Stimulated activated CD8-positive, alpha-beta memory T cell treated with anti-CD3 and anti-CD28 coated beads, Interleukin-12 subunit alpha, Interleukin-12 subunit beta, amount 100 ng/mL, for 4 hours (primary cell): ENCODE measurements around the gene NME5.
"Not testable (repeated sequence)": the region's sequence is repeated elsewhere in the genome, so short reads cannot be mapped to it uniquely, and the experiment has no call there.

ENCODE experiments used
- DNase-seq: peaks from one replicate; pipeline ENCODE4 v3.0.0-alpha.2; 2020; ENCODE audit warnings: low read depth

Gene NME5

GRCh38 chr5:138077064-138077696, 62.0 kb downstream of the NME5 start:
- DNase-seq: no peak

GRCh38 chr5:138070026-138070425, 69.2 kb downstream of the NME5 start:
- not testable (repeated sequence) for DNase-seq

GRCh38 chr5:138068742-138069600, 70.3 kb downstream of the NME5 start:
- DNase-seq: peak; percentile 35

- DNase-seq: no peak
Observed at GRCh38 chr5:138067945-138068344, 71.3 kb downstream of the NME5 start.
